ENCODE results near the gene TDRD3.
"Not testable (repeated sequence)": the region's sequence is repeated elsewhere in the genome, so short reads cannot be mapped to it uniquely, and the experiment has no call there.

Gene TDRD3

DNA sequence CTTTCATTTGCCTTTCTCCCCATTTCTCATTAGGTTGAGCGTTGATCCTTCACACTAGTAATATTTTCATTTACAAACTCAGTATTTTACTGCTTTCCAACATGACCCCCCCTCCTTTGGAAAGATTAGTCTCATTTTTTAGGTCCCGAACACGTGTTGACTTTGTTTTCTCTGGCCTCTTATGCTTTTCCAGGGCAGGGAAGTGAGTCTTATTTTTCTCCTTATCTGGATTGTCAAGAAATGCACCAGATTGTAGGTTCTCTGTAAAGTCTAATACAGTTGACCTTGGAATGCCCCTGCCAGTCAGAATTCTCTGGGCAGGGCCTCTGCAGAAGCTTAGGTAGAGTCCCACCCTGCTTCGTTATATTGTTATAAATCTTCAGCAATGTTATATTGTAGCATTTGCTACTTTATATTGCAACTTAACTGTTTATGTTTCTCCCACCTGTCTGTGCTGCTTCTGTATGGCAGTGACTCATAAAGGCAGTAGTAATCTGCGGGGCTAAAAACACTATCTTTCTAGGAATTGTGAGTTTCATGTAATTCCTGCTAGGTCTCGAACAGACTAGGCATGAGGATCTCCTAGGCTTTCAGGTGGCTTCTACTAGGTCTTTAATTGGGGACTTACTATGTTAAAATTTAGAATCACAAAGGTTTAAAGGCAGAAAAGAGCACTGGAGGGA is 2.0 kb downstream of the TDRD3 start:
- no peak for DNase-seq (ENCODE audit: low spot score)

DNA sequence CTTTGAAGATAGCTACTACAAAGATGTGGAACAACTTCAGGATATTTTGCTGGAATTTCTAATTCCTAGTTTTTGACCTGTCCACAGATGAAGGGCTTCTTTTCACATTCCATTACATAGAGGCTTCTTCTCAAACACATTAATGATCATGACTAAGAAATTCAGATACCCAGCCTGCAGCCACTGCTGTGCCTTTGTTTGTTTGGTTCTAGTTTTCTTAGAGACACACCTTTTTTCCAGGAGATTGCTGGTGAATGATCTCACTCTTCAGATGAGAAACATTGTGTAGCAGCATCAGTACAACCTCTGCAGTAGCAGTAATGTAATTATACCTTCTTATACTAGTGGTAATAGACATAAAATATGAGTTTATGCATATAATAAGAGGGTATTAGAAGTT is 5.0 kb downstream of the TDRD3 start:
- DNase-seq (ENCODE audit: low spot score) = no peak

DNA sequence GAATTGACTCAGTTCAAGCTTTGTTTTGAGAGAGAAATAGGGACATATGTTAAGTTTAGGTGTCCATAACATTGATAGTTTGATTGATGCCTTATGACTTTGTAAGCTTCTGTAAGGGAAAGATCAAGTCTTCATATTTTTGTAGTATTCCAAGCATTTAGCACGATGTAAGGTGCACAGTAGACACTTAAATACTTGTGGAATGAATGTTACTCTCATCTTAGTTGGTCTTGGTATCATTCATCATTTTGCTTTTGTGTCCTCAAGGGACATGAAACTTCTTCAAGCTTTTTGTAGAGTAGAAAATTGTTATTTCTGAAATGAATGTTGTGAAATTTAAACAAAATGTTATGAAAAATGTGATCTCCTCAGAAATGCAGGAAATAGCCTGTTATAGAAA is 10.1 kb downstream of the TDRD3 start:
- no peak for DNase-seq (ENCODE audit: low spot score)

DNA sequence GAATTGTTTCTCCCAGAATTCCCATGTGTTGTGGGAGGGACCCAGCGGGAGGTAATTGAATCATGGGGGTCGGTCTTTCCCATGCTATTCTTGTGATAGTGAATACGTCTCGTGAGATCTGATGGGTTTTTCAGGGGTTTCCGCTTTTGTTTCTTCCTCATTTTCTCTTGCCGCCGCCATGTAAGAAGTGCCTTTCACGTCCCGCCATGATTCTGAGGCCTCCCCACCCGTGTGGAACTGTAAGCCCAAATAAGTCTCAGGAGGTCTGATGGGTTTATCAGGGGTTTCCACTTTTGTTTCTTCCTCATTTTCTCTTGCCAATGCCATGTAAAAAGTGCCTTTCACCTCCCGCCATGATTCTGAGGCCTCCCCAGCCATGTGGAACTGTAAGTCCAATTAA is 10.8 kb downstream of the TDRD3 start:
- not testable (repeated sequence) for DNase-seq (ENCODE audit: low spot score)

DNA sequence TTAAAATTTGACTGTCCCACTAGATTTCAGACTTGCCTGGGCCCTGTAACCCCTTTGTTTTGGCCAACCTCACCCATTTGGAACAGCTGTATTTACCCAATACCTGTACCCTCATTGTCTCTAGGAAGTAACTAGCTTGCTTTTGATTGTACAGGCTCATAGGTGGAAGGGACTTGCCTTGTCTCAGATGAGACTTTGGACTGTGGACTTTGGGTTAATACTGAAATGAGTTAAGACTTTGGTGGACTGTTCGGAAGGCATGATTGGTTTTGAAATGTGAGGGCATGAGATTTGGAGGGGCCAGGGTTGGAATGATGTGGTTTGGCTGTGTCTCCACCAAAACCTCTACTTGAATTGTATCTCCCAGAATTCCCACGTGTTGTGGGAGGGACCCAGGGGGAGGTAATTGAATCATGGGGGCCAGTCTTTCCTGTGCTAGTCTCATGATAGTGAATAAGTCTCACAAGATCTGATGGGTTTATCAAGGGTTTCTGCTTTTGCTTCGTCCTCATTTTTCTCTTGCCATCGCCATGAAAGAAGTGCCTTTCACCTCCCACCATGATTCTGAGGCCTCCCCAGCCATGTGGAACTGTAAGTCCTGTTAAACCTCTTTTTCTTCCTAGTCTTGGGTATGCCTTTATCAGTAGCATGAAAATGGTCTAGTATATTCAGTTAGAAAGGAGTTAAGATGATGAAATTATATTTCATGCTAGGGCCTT is 12.7 kb downstream of the TDRD3 start:
- not testable (repeated sequence) for DNase-seq (ENCODE audit: low spot score)

DNA sequence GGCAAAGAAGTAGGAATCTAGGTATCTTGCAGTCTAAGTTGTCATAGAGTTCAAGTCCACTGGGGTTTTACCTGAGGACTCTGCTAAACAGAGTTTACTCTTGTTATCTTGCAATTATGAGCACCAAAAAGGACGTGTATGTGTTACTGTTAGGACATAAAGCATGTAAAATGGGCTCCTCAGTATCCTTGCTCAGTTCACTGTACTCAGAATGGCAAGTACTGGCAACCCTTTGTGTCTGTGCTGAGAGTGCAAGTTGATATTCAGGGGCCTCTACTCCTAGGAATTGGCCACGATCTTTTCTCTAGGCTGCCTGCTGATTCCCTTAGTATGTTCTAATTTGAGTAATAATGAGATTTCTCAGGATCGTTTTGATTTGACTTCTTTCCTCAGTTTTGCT is 13.3 kb downstream of the TDRD3 start:
- DNase-seq (ENCODE audit: low spot score) = no peak

DNA sequence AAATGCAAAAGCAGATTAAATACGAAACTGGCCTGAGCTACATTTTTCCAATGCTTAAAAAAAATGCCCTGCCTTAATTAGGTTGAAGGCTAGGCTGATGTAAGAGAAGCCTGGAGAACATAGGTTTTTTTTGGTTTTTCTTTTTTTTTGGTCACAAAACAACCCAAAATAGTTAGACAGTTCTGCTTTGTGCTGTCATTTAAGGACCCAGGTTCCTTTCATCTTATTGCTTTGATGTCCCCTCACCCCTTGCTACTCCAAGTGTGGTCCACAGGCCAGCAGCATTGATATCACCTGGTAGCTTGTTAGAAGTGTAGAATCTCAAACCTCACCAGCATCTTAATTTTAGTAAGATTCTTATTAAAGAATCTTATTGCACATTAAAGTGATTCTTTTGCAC is 14.4 kb downstream of the TDRD3 start:
- no peak for DNase-seq (ENCODE audit: low spot score)

DNA sequence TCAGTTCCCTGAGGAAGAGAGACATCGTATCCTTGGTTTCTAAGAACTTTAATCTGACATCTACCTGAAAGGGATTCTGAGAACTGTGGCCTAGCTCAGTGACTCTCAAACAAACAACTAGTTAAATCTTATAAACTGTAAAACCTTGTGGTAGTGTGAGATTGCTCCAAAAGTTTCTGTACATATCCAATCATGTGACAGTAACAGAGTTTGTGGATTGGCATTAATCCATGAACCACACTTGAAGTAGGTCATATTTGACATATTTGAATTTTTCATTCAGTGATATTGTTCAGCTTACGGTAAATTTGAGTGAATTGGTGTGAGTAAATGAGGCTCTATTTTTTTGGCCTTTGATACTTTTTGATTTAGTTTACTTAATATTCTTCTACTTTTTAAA is 15.0 kb downstream of the TDRD3 start:
- no peak for DNase-seq (ENCODE audit: low spot score)

DNA sequence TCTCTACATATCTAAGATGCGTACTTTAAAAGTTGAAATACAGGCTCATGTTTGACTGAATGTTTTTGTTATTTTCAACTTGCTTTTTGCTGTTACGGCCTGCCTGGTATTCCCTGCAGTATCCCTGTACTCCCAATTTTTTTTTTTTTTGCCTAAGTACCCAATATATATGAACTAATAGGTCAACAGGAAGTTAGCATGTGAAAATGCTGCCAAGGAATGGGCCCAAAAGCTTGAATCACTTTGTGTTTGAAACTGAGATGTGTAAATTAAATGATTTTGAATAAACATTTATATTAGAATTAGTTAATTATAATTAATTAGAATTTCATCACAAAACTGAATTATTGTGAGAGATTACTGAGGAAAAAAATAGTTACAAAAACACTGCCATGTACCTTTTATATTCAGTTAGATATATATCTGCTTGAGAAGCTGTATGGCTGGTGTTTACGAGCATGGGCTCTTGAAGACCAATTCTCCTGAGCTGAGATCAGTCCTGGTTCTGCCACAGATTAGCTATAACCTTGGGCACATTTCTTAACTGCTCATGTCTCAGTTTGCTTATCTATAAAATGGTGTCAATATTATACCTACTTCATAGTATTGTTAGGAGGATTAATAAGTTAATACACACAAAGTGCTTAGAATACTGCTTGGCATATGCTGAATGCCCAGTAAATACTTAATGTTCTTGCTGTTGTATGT is 16.0 kb downstream of the TDRD3 start:
- no peak for DNase-seq (ENCODE audit: low spot score)

DNA sequence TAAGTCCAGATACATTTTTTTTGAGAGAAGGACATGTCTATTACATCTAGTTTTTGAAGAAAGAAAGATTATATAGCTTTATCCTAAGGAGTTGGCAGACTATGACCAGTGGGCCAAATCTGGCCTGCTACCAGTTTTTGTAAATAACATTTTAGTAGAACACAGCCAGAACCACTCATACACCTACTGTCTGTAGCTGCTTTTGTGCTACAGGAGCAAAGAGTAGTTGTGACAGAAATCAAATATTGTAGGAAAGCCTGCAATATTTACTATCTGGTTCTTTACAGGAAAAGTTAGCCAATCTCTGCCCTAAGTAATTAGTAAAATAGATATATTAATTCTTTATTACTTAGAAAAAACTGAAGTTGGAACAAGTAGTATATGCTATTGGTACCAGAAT is 17.2 kb downstream of the TDRD3 start:
- no peak for DNase-seq (ENCODE audit: low spot score)

DNA sequence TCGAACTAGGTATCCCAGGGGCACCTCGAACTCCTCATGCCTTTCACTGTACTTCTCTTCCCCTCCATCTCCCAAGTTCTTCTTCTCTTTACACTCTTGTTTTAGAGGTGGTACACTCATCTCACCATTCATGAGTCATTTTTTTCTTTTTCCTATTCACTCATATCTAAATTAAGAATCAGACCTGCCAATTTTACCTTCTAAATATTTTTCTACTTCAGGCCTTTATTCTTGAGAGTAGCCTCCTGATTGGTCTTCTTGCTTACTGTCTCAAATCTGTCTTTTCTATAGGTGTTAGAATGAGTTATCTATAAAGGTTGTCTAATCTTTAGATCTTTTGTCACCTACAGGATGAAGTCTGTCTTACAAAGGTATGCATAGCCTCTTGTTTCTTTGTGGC is 20.7 kb downstream of the TDRD3 start:
- no peak for DNase-seq (ENCODE audit: low spot score)

DNA sequence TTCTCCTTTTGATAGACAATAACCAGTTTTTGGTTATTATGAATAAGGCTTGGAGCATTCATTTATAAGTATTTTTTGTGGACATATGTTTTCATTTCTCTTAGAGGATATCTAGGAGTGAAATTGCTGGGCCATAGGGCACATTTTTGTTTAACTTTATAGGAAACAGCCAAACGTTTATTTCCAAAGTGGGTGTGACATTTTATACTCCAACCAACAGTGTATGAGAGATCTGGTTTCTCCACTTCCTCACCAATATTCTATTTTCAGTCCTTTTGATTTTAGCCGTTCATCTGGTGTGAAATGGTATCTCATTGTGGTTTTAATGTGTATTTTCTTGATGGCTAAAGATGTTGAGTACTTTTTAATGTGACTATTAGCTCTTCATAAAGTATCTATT is 21.9 kb downstream of the TDRD3 start:
- DNase-seq (ENCODE audit: low spot score) = no peak

DNA sequence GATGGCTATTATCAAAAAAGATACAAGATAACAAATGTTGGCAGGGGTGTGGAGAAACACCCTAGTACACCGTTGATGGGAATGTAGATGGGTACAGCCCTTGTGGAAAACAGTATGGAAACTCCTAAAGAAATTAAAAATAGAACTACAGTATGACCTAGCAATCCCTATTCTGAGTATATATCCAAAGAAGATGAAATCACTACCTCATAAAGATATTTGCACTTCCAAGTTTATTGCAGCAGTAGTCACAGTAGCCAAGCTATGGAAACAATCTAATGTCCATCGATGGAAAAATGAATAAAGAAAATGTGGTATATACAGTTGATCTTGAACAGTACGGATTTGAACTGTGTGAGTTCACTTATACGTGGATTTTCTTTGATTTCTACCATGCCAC is 28.3 kb downstream of the TDRD3 start:
- no peak for DNase-seq (ENCODE audit: low spot score)

DNA sequence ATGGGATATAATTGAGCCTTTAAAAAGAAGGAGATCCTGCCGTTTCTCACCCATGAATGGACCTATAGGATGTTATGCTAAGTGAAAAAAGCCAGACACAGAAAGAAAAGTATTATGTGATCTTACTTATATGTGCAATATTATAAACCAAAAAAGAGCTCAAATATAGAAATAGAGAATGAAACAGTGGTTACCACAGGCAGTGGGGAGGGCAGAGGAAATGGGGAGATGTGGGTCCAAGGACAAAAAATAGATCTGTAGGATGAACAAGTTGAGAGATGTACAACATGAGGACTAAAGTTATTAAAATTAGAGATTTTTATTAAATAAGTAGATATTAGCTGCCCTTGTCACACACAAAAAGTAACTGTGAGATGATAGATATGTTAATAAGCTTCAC is 29.1 kb downstream of the TDRD3 start:
- DNase-seq (ENCODE audit: low spot score) = no peak

DNA sequence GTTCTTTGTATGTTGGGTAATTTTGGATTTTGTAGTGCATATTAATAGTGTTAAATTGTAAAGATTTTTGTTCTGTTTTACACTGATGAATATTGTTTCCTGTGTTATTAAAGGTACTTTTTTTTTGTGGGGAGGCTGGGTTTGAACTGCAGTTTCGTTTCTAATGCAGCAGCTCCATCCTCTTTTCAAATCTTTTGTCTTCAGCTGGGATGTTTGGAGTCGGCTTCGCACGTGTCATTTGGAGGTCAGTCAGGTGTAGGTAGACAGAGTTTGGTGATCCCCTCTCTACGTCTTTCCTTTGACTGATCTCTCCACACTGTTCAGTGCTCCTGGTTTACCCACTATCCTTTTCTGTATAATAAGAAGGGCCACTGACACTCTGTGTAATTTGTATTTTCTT is 30.3 kb downstream of the TDRD3 start:
- no peak for DNase-seq (ENCODE audit: low spot score)

DNA sequence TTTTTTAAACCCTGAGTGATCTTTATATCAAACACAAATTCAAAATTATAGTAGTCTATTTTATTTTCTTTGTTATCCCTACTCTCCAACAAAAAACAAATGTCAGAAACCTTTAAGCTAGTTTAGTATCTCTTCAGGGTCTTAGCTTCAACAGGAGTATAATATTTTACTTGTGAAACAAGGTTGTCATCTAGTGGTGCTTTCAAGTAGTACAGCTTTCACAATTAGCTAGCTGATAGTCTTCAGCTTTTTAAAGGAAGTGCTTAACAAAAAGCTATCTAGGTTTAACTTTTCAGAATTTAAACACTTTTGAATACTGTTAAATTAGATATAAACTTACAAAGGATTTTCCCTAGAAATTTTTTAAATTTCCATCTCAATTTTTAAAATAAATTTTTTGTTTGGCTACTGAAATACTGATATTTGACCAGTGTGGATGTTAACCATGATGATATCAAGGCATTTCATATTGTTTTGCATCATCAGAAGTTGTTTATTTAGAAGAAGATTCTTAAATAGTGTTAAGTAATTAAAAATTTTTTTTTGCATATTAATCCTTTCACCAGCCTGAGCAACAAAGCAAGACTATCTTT is 34.2 kb downstream of the TDRD3 start:
- no peak for DNase-seq (ENCODE audit: low spot score)

DNA sequence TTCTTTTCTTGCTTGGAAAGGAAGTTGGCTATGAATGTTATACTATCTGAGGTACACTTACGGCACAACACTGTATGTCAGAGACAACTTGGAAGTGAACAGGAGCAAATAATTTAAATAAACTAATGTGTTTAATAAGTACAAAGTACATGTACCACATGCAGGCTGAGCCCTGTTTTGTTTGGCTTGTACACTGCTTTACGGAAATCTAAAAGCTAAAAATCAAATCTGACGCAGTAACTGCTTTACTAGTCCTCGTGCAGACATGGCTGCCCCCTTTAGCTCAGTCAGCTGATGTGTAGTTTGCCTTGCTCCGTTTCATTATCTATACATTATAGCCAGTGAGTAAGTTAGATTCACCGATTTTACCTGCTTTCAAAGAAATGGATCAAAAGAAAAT is 36.5 kb downstream of the TDRD3 start:
- DNase-seq (ENCODE audit: low spot score) = no peak

DNA sequence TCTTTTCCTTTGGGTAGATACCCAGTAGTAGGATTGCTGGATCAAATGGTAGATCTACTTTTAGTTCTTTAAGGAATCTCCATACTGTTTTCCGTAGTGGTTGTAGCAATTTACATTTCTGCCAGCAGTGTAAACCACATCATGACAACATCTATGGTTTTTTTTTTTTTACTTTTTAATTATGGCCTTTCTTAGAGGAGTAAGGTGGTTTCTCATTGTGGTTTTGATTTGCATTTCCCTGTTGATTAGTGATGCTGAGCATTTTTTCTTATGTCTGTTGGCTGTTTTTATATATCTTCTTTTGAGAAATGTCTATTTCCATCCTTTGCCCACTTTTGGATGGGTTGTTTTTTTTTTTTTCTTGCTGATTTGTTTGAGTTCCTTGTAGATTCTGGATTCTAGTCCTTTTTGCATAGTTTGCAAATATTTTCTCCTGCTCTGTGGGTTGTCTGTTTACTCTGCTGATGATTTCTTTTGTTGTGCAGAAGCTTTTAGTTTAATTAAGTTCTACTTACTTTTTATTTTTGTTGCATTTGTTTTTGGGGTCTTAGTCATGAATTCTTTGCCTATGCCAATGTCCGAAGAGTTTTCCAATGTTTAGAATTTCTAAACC is 38.8 kb downstream of the TDRD3 start:
- DNase-seq (ENCODE audit: low spot score) = no peak

DNA sequence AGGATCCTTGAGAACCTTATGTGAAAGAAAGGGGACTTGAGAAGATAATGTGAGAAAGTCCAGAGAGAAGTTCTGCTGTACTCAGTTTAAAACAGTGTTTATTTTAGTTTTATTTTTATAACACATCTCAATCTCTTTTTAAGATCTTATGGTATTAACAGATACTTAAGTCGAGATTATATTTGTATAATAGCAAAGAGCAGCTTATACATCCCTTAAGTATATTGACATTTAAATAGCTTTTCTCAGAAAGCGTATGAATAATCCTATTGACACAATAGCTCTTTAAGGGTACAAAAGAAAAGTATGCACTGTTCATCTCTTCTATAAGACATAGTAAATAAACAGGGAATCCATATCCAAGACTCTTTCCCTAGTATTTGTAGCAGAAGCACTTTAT is 42.2 kb downstream of the TDRD3 start:
- DNase-seq (ENCODE audit: low spot score) = no peak

DNA sequence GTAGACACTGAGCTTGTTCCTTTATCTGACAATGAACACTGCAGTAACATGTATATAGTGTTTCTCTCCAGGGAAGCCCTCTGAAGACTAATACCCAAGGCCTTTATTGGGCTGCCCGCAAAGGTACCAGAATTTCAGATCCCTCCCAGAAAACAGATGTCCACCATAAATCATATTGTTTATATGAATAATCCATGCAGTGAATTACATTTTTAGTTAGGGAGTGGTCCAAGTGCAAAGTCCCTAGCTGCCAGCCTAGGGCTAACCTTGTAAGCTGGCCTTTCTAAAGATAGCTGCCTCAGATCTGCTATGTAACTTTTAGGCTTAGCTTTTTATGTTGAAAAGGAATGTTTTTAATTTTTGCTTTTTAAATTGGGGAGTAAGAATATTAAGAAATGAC is 44.7 kb downstream of the TDRD3 start:
- DNase-seq (ENCODE audit: low spot score) = no peak

DNA sequence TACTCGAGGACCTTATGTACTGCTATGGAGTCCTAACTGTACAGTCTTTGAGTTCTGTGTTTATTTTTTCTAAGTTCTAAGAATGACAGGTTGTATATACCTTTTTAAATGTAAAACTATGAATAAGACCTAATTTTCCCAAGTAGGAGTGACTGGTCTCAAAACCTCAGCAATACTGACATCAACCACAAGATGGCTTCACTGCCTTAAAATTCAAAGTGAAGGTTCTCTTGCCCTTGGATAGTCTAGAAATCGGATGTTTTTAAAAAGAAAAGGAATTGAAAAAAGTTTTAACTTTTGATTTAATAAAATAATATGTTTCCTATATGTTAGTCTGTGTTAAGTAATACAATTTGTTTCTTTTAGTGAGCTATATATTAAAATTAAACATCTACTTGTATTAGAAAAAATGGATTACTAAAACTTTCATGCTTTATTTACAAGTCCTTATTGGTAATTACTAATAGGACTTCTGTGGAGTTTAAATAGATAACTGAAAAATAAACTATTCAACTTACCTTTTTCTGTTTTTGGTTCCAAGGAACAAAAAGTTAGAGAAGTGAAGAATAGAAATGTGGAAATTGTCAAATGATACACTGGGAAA is 52.0 kb downstream of the TDRD3 start:
- DNase-seq (ENCODE audit: low spot score) = peak; percentile 5

DNA sequence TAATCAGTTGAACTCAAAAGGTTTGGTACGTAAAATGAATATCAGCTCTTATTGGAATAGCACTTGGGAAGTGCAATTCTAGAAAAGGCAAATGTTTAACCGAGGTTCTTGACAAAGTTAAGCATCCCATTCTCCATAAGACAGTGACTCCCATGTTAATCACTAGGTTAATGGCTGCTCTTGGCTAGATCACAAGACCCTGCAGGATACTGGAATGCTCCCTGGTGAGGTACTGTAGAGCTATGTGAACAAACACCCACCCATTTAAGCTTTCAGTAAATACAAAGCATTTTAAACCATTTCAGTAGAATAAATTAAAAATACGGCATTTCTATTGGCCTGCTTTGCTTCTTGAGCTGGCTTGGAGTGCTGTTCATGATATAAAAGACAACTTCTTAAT is 56.5 kb downstream of the TDRD3 start:
- DNase-seq (ENCODE audit: low spot score) = no peak

All from HuH-7 (cell line).